ENCODE results near the gene B3GALT6. TPM values are rescaled to one million over a fixed set of nuclear protein-coding genes. Genes with fewer than 3 reads are reported as not detected.

The B3GALT6 gene
- polyA plus RNA-seq, 3 donors, result 1.9 to 8.8 (median 7.2) TPM

- H3K4me2 ChIP-seq (replicated peaks; ENCODE audit: extremely low read depth, low read length, poor library complexity, severe bottlenecking), result no peak overlapping the region
- WGBS (ENCODE audit: insufficient coverage), result no CpG with 5 or more reads among the region's 5 CpGs
- TF ChIP-seq, protein P1, sequence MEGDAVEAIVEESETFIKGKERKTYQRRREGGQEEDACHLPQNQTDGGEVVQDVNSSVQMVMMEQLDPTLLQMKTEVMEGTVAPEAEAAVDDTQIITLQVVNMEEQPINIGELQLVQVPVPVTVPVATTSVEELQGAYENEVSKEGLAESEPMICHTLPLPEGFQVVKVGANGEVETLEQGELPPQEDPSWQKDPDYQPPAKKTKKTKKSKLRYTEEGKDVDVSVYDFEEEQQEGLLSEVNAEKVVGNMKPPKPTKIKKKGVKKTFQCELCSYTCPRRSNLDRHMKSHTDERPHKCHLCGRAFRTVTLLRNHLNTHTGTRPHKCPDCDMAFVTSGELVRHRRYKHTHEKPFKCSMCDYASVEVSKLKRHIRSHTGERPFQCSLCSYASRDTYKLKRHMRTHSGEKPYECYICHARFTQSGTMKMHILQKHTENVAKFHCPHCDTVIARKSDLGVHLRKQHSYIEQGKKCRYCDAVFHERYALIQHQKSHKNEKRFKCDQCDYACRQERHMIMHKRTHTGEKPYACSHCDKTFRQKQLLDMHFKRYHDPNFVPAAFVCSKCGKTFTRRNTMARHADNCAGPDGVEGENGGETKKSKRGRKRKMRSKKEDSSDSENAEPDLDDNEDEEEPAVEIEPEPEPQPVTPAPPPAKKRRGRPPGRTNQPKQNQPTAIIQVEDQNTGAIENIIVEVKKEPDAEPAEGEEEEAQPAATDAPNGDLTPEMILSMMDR (IDR thresholded peaks at IDR 0.05), result no peak
- Mint-ChIP-seq H3K4me3 (peak overlapping the region in 1 of 2 donors; percentile 31), H3K36me3 (no peaks in the 10 kb centered on the region), H3K4me1 (peaks cover 9% of the 10 kb centered on the region), H3K27ac (peak overlapping the region in 4 of 7 donors; percentile 2 to 37 (median 28)), H3K9me3 (peaks cover 6 to 14% (median 11%) of the 10 kb centered on the region in 7 donors), H3K27me3 (ENCODE audit: low read depth in 3 of 3) (peaks cover 2 to 3% (median 2%) of the 10 kb centered on the region in 3 donors)
- peaks cover 0 to 12% of the 10 kb centered on the region in 2 donors for H3K9me3 ChIP-seq (replicated peaks in 1 of 2; ENCODE audit: control insufficient read depth in 1 of 2, insufficient read depth in 1 of 2, low read length in 2 of 2)
- H4K20me1 ChIP-seq (ENCODE audit: insufficient read depth, low read length), result no peaks in the 10 kb centered on the region
- no peaks in the 10 kb centered on the region for H3K27me3 ChIP-seq (ENCODE audit: control insufficient read depth in 2 of 2, insufficient read depth in 2 of 2, low read length in 2 of 2)
- H3K79me2 ChIP-seq (ENCODE audit: insufficient read depth, low read length), result no peaks in the 10 kb centered on the region
- H3K4me1 ChIP-seq (ENCODE audit: control insufficient read depth in 1 of 2, insufficient read depth in 2 of 2, low read length in 2 of 2), result peaks cover 0 to 10% of the 10 kb centered on the region in 2 donors
- DNase-seq, result peak; percentile 41 to 75 (median 43)
- intact Hi-C loops (cut with micrococcal nuclease), result no loop called here
- H3K27ac ChIP-seq (ENCODE audit: low read depth in 1 of 2, low read length in 2 of 2), result no peak overlapping the region
- H3K9ac ChIP-seq (ENCODE audit: insufficient read depth, low read length, poor library complexity, severe bottlenecking), result no peak overlapping the region
- no peak overlapping the region for H3K4me3 ChIP-seq (replicated peaks in 1 of 3; ENCODE audit: low read depth in 2 of 3, low read length in 3 of 3)
- no peaks in the 10 kb centered on the region for H3K36me3 ChIP-seq (replicated peaks in 1 of 2; ENCODE audit: control insufficient read depth in 1 of 2, insufficient read depth in 2 of 2, low read length in 2 of 2)
- H2AFZ ChIP-seq (ENCODE audit: insufficient read depth, low read depth, low read length, poor library complexity, severe bottlenecking), result no peak overlapping the region
Measured at GRCh38 chr1:1189111-1189510, 42.9 kb upstream of the B3GALT6 start.

- Mint-ChIP-seq H3K36me3 (no peaks in the 10 kb centered on the region), H3K27me3 (ENCODE audit: low read depth in 3 of 3) (peaks cover 5 to 9% (median 8%) of the 10 kb centered on the region in 3 donors), H3K27ac (no peak overlapping the region), H3K4me1 (peaks cover 9% of the 10 kb centered on the region), H3K4me3 (no peak overlapping the region), H3K9me3 (peaks cover 16 to 31% (median 28%) of the 10 kb centered on the region in 7 donors)
- Histone ChIP-seq H3K4me2 (replicated peaks; ENCODE audit: extremely low read depth, low read length, poor library complexity, severe bottlenecking) (no peak overlapping the region), H3K9me3 (replicated peaks in 1 of 2; ENCODE audit: control insufficient read depth in 1 of 2, insufficient read depth in 1 of 2, low read length in 2 of 2) (peaks cover 0 to 17% of the 10 kb centered on the region in 2 donors), H3K4me1 (ENCODE audit: control insufficient read depth in 1 of 2, insufficient read depth in 2 of 2, low read length in 2 of 2) (peaks cover 0 to 10% of the 10 kb centered on the region in 2 donors), H3K27me3 (ENCODE audit: control insufficient read depth in 2 of 2, insufficient read depth in 2 of 2, low read length in 2 of 2) (no peaks in the 10 kb centered on the region), H3K79me2 (ENCODE audit: insufficient read depth, low read length) (no peaks in the 10 kb centered on the region), H3K9ac (ENCODE audit: insufficient read depth, low read length, poor library complexity, severe bottlenecking) (no peak overlapping the region), H4K20me1 (ENCODE audit: insufficient read depth, low read length) (no peaks in the 10 kb centered on the region), H3K27ac (ENCODE audit: low read depth in 1 of 2, low read length in 2 of 2) (no peak overlapping the region), H2AFZ (ENCODE audit: insufficient read depth, low read depth, low read length, poor library complexity, severe bottlenecking) (no peak overlapping the region), H3K4me3 (replicated peaks in 1 of 3; ENCODE audit: low read depth in 2 of 3, low read length in 3 of 3) (no peak overlapping the region), H3K36me3 (replicated peaks in 1 of 2; ENCODE audit: control insufficient read depth in 1 of 2, insufficient read depth in 2 of 2, low read length in 2 of 2) (no peaks in the 10 kb centered on the region)
- TF ChIP-seq, protein P1 (IDR thresholded peaks at IDR 0.05), result no peak
- intact Hi-C loops (cut with micrococcal nuclease), result no loop called here
- DNase-seq, result no peak
- 100% methylated on average over 3 of the region's 11 CpGs for WGBS (ENCODE audit: insufficient coverage)
Measured at GRCh38 chr1:1191734-1192133, 40.3 kb upstream of the B3GALT6 start.

Data from CD14-positive monocyte (primary cell).